SU-DHL-6 (cell line): ENCODE data around the gene BID.
"Not testable (repeated sequence)": the region's sequence is repeated elsewhere in the genome, so short reads cannot be mapped to it uniquely, and the experiment has no call there.

Experiments used
- CTCF ChIP-seq: fragments of 200-600 bp; sonication (generic); IDR thresholded peaks from one replicate; pipeline ENCODE4 v1.5.1; 2017; ENCODE audit warnings: antibody characterized with exemption, mild to moderate bottlenecking, low read length, moderate library complexity; ENCODE audit not compliant: insufficient read depth, poor library complexity, severe bottlenecking
- EZH2phosphoT487 ChIP-seq: fragments of 200-600 bp; sonication (generic), shearing (Covaris generic); conservative IDR thresholded peaks from 2 replicates; pipeline ENCODE4 v1.6.1; 2018; ENCODE audit warnings: mild to moderate bottlenecking, antibody characterized with exemption, low read length, moderate library complexity, mixed read lengths

GRCh38 chr22:17698276-17698675, 76.0 kb downstream of the BID start:
- TF ChIP-seq CTCF, EZH2phosphoT487: not testable (repeated sequence)
